CD14-positive monocyte (primary cell): ENCODE data around the gene CDH6. TPM values are rescaled to one million over a fixed set of nuclear protein-coding genes. Genes with fewer than 3 reads are reported as not detected.

Source experiments
- DNase-seq, 3 donors: peaks; one replicate each; pipeline ENCODE4 v3.0.0-alpha.2; 2011 to 2022
- H2AFZ ChIP-seq: 2 replicates; pipeline ENCODE4 v1.6.0; 2012; ENCODE audit warnings: mild to moderate bottlenecking, low read depth, low read length, inconsistent platforms; ENCODE audit not compliant: insufficient read depth, poor library complexity, severe bottlenecking
- H3K27ac ChIP-seq, 2 donors: 1 replicate in 1 of 2; 2 replicates in 1 of 2; pipeline ENCODE4 v1.5.1; 2012 to 2013; ENCODE audit warnings: low read length in 2 of 2, control low read depth in 1 of 2, inconsistent platforms in 1 of 2, low read depth in 1 of 2, mild to moderate bottlenecking in 1 of 2
- H3K27me3 ChIP-seq, 2 donors: one replicate each; pipeline versions ENCODE4 v1.6.0 to v1.6.1; 2011 to 2013; ENCODE audit warnings: low read length in 2 of 2; ENCODE audit not compliant: control insufficient read depth in 2 of 2, insufficient read depth in 2 of 2
- H3K36me3 ChIP-seq, 2 donors: replicated peaks in 1 of 2; 1 replicate in 1 of 2; 2 replicates in 1 of 2; pipeline versions ENCODE4 v1.5.1 to v1.6.1; 2012 to 2013; ENCODE audit warnings: low read length in 2 of 2, control low read depth in 1 of 2, inconsistent platforms in 1 of 2, mild to moderate bottlenecking in 1 of 2; ENCODE audit not compliant: insufficient read depth in 2 of 2, control insufficient read depth in 1 of 2
- H3K4me1 ChIP-seq, 2 donors: 1 replicate in 1 of 2; 2 replicates in 1 of 2; pipeline versions ENCODE4 v1.5.1 to v1.6.1; 2012 to 2013; ENCODE audit warnings: low read length in 2 of 2, control low read depth in 1 of 2, inconsistent platforms in 1 of 2, mild to moderate bottlenecking in 1 of 2, moderate library complexity in 1 of 2; ENCODE audit not compliant: insufficient read depth in 2 of 2, control insufficient read depth in 1 of 2
- H3K4me2 ChIP-seq: replicated peaks from 2 replicates; pipeline ENCODE3; 2012; ENCODE audit warnings: low read length, moderate library complexity, mild to moderate bottlenecking; ENCODE audit not compliant: poor library complexity, severe bottlenecking; ENCODE audit errors: extremely low read depth
- H3K4me3 ChIP-seq, 3 experiments: fragments of 200-600 bp in 1 of 3; sonication (generic) in 1 of 3; replicated peaks in 1 of 3; 1 replicate in 2 of 3; 2 replicates in 1 of 3; pipeline ENCODE4 v1.5.1; 2011 to 2013; ENCODE audit warnings: low read length in 3 of 3, mild to moderate bottlenecking in 3 of 3, control low read depth in 2 of 3, low read depth in 2 of 3, inconsistent platforms in 1 of 3, moderate library complexity in 1 of 3
- H3K79me2 ChIP-seq: 2 replicates; pipeline ENCODE4 v1.6.0; 2012; ENCODE audit warnings: mild to moderate bottlenecking, control low read depth, inconsistent platforms, low read length, moderate library complexity; ENCODE audit not compliant: insufficient read depth
- H3K9ac ChIP-seq: 2 replicates; pipeline ENCODE4 v1.6.0; 2017; ENCODE audit warnings: low read length, mild to moderate bottlenecking; ENCODE audit not compliant: insufficient read depth, poor library complexity, severe bottlenecking
- H3K9me3 ChIP-seq, 2 donors: replicated peaks in 1 of 2; 1 replicate in 1 of 2; 2 replicates in 1 of 2; pipeline versions ENCODE4 v1.5.1 to v1.6.1; 2012 to 2013; ENCODE audit warnings: low read length in 2 of 2, control low read depth in 1 of 2; ENCODE audit not compliant: control insufficient read depth in 1 of 2, insufficient read depth in 1 of 2
- H4K20me1 ChIP-seq: 2 replicates; pipeline ENCODE4 v1.6.0; 2012; ENCODE audit warnings: mild to moderate bottlenecking, low read length, control low read depth, moderate library complexity; ENCODE audit not compliant: insufficient read depth
- H3K27ac Mint-ChIP-seq, 7 donors: one replicate each; pipeline ENCODE4 v1.8.0; 2020; ENCODE audit warnings: mild to moderate bottlenecking in 7 of 7, mixed read lengths in 7 of 7, moderate library complexity in 6 of 7, inconsistent platforms in 2 of 7
- H3K27me3 Mint-ChIP-seq, 3 donors: one replicate each; pipeline ENCODE4 v1.8.0; 2021 to 2022; ENCODE audit warnings: low read depth in 3 of 3, mild to moderate bottlenecking in 3 of 3, mixed read lengths in 3 of 3, moderate library complexity in 3 of 3, inconsistent platforms in 1 of 3
- H3K36me3 Mint-ChIP-seq, 2 donors: one replicate each; pipeline ENCODE4 v1.8.0; 2020; ENCODE audit warnings: mixed read lengths in 2 of 2, inconsistent platforms in 1 of 2, mild to moderate bottlenecking in 1 of 2
- H3K4me1 Mint-ChIP-seq: one replicate; pipeline ENCODE4 v1.8.0; 2020; ENCODE audit warnings: mild to moderate bottlenecking, mixed read lengths
- H3K4me3 Mint-ChIP-seq, 2 donors: one replicate each; pipeline ENCODE4 v1.8.0; 2020; ENCODE audit warnings: mild to moderate bottlenecking in 2 of 2, mixed read lengths in 2 of 2, moderate library complexity in 1 of 2
- H3K9me3 Mint-ChIP-seq, 7 donors: one replicate each; pipeline ENCODE4 v1.8.0; 2020 to 2022; ENCODE audit warnings: mixed read lengths in 7 of 7, mild to moderate bottlenecking in 6 of 7, moderate library complexity in 6 of 7, inconsistent platforms in 2 of 7
- WGBS: methylation state at CpG from one replicate; pipeline ENCODE4 v1.1.5; 2013; ENCODE audit warnings: missing lambda C conversion rate; ENCODE audit not compliant: insufficient coverage; 5-methylcytosine and 5-hydroxymethylcytosine counted together
- intact Hi-C, 2 donors: fragments of 100-400 bp; cut with micrococcal nuclease; formaldehyde crosslinking; loops; one replicate each; pipeline versions ENCODE4 v1.15.0 to v1.15.1; 2023
- polyA plus RNA-seq, 3 donors: library from polyadenylated mRNA; depleted of rRNA in 1 of 3; unstranded in 2 of 3; stranded (reverse) in 1 of 3; fragments of 300-500 nt in 2 of 3; fragments of >200 nt in 1 of 3; fragmentation: Illumina TruSeq in 2 of 3; gene quantifications; 1 replicate in 2 of 3; 2 replicates in 1 of 3; pipeline ENCODE4 v1.2.3, GENCODE V29; 2012 to 2021
- TF ChIP-seq, protein P1 (sequence below): fragments of 200-600 bp; IDR thresholded peaks from one replicate; pipeline ENCODE4 v1.8.0; 2022; ENCODE audit warnings: antibody characterized with exemption, mild to moderate bottlenecking

CDH6 gene
- polyA plus RNA-seq, 3 donors: not detected

DNA sequence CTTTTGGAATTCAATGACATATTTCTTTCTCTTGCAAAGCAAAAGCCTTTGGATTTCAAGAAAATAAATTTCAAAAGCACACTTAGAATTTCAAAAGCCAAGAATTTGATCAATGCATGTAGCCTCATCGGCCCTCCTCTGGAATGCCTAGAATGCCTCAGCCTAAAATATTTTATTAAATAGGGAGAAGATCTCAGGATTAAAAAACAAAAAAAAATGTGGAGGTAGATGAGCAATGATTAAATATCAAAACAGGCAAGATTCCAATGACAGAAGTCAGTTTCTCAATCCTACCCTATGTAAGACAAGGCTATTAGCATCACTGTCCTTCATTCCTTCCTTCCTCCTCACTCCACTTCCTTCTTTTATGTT, 169.0 kb downstream of the CDH6 start:
- no CpG with 5 or more reads among the region's 1 CpG for WGBS
- Histone ChIP-seq H3K9me3 (no peaks in the 10 kb centered on the region), H3K27me3 (no peaks in the 10 kb centered on the region), H3K27ac (no peak overlapping the region), H3K4me2 (no peak overlapping the region), H4K20me1 (no peaks in the 10 kb centered on the region), H3K36me3 (no peaks in the 10 kb centered on the region), H3K9ac (no peak overlapping the region), H3K4me1 (no peaks in the 10 kb centered on the region), H2AFZ (no peak overlapping the region), H3K79me2 (no peaks in the 10 kb centered on the region), H3K4me3 (no peak overlapping the region)
- TF ChIP-seq, protein P1, sequence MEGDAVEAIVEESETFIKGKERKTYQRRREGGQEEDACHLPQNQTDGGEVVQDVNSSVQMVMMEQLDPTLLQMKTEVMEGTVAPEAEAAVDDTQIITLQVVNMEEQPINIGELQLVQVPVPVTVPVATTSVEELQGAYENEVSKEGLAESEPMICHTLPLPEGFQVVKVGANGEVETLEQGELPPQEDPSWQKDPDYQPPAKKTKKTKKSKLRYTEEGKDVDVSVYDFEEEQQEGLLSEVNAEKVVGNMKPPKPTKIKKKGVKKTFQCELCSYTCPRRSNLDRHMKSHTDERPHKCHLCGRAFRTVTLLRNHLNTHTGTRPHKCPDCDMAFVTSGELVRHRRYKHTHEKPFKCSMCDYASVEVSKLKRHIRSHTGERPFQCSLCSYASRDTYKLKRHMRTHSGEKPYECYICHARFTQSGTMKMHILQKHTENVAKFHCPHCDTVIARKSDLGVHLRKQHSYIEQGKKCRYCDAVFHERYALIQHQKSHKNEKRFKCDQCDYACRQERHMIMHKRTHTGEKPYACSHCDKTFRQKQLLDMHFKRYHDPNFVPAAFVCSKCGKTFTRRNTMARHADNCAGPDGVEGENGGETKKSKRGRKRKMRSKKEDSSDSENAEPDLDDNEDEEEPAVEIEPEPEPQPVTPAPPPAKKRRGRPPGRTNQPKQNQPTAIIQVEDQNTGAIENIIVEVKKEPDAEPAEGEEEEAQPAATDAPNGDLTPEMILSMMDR: no peak
- peaks cover 3 to 10% (median 5%) of the 10 kb centered on the region in 7 donors for H3K9me3 Mint-ChIP-seq
- H3K27me3 Mint-ChIP-seq: peaks cover 0 to 5% (median 2%) of the 10 kb centered on the region in 3 donors
- no peak overlapping the region for H3K27ac Mint-ChIP-seq
- H3K36me3 Mint-ChIP-seq: no peaks in the 10 kb centered on the region
- H3K4me3 Mint-ChIP-seq: no peak overlapping the region
- intact Hi-C loops: no loop called here
- DNase-seq: no peak
- H3K4me1 Mint-ChIP-seq: no peaks in the 10 kb centered on the region

DNA sequence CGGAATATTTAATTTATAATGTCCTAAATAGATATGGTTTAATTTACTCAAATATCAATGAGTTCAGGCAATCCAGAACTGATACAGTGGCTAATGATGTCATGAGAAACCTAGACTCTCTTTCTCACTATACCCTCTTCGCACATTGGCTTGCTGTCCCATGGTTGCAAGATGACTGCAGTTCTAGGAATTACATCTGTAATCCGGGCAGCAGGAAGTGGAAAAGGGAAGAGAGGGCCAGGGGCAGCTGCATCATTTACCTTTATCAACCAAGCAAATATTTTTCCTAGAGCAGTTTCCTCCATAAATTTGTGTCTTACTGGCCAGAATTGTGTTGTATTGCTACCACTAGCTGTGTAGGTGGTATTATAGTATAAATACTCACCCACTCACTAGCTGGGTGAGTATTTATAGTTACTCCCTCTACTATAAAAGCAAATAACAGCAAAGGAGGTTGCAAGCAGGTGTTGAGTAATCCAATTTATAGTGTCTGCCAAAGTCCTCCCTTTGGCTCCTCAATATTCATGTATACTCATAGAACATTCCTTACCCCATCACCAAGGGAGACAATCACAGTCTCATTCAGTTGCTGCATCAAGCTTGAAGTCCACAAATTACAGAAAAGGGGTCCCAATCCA, 169.6 kb downstream of the CDH6 start:
- no peak overlapping the region for H3K4me3 ChIP-seq
- no peak overlapping the region for H3K9ac ChIP-seq
- H3K4me1 ChIP-seq: no peaks in the 10 kb centered on the region
- TF ChIP-seq, protein P1: no peak
- intact Hi-C loops: no loop called here
- no peaks in the 10 kb centered on the region for H3K36me3 Mint-ChIP-seq
- peaks cover 3 to 8% (median 5%) of the 10 kb centered on the region in 7 donors for H3K9me3 Mint-ChIP-seq
- H3K4me1 Mint-ChIP-seq: no peaks in the 10 kb centered on the region
- no peak overlapping the region for H2AFZ ChIP-seq
- no peaks in the 10 kb centered on the region for H3K79me2 ChIP-seq
- no peak overlapping the region for H3K27ac Mint-ChIP-seq
- no peaks in the 10 kb centered on the region for H4K20me1 ChIP-seq
- WGBS: no CpG with 5 or more reads among the region's 3 CpGs
- no peak overlapping the region for H3K27ac ChIP-seq
- H3K27me3 ChIP-seq: no peaks in the 10 kb centered on the region
- H3K9me3 ChIP-seq: no peaks in the 10 kb centered on the region
- no peak overlapping the region for H3K4me2 ChIP-seq
- no peaks in the 10 kb centered on the region for H3K36me3 ChIP-seq
- no peak overlapping the region for H3K4me3 Mint-ChIP-seq
- H3K27me3 Mint-ChIP-seq: peaks cover 0 to 5% (median 2%) of the 10 kb centered on the region in 3 donors
- DNase-seq: no peak
